Stimulated activated CD4-positive, alpha-beta T cell treated with anti-CD3 and anti-CD28 coated beads, Interleukin-2, amount 100 ng/mL, for 24 hours (primary cell): ENCODE data around the gene UGT2B10.

ENCODE experiments used
- DNase-seq, 2 donors: peaks; one replicate each; pipeline ENCODE4 v3.0.0-alpha.2; 2020

UGT2B10 gene

GRCh38 chr4:68871809-68872642 is 56.2 kb downstream of the UGT2B10 start:
- DNase-seq = no peak

- no peak for DNase-seq
Measured at GRCh38 chr4:68872643-68873502, 57.1 kb downstream of the UGT2B10 start.

GRCh38 chr4:68874507-68874906 is 58.7 kb downstream of the UGT2B10 start:
- no peak for DNase-seq

- no peak for DNase-seq
Measured at GRCh38 chr4:68877555-68877954, 61.8 kb downstream of the UGT2B10 start.

- DNase-seq = no peak
Measured at GRCh38 chr4:68878048-68878447, 62.3 kb downstream of the UGT2B10 start.
